Natural killer cell treated with Interleukin-12 subunit alpha and Interleukin-12 subunit beta and Interleukin-15 and Interleukin-18, amount 100 ng/mL, for 72 hours (primary cell): ENCODE results near the gene POLR1D. TPM values are rescaled to one million over a fixed set of nuclear protein-coding genes. Genes with fewer than 3 reads are reported as not detected.

Source experiments
- ATAC-seq, 2 donors: fragments of 150-1000 bp; cut with Tn5 transposase in 1 of 2; sonication (Bioruptor Pico), chemical (Tn5 transposase) in 1 of 2; 2 replicates each; pipeline ENCODE4 v1.10.0; 2021
- DNase-seq: peaks from one replicate; pipeline ENCODE4 v3.0.0; 2022; ENCODE audit warnings: low spot score
- H3K27ac Mint-ChIP-seq, 2 donors: 1 replicate in 1 of 2; 2 replicates in 1 of 2; pipeline ENCODE4 v1.8.0; 2022; ENCODE audit warnings: mixed read lengths in 2 of 2, mild to moderate bottlenecking in 1 of 2, moderate library complexity in 1 of 2
- H3K27me3 Mint-ChIP-seq, 2 donors: 1 replicate in 1 of 2; 2 replicates in 1 of 2; pipeline ENCODE4 v1.8.0; 2022; ENCODE audit warnings: mixed read lengths in 2 of 2
- H3K36me3 Mint-ChIP-seq: one replicate; pipeline ENCODE4 v1.8.0; 2022; ENCODE audit warnings: mixed read lengths
- H3K4me1 Mint-ChIP-seq, 2 donors: 1 replicate in 1 of 2; 2 replicates in 1 of 2; pipeline ENCODE4 v1.8.0; 2022; ENCODE audit warnings: low read depth in 2 of 2, mixed read lengths in 2 of 2, mild to moderate bottlenecking in 1 of 2
- H3K4me3 Mint-ChIP-seq: one replicate; pipeline ENCODE4 v1.8.0; 2022; ENCODE audit warnings: mixed read lengths
- H3K9me3 Mint-ChIP-seq: 2 replicates; pipeline ENCODE4 v1.8.0; 2022; ENCODE audit warnings: mixed read lengths
- total RNA-seq, 2 donors: library from RNA; stranded (reverse); gene quantifications; one replicate each; pipeline ENCODE4 v1.2.3, GENCODE V29; 2022

POLR1D gene
- total RNA-seq, 2 donors from 2014 or later, result 95.2 to 112 TPM

GRCh38 chr13:27636589-27637288, 15.0 kb downstream of the POLR1D start:
- DNase-seq (no peak), ATAC-seq (no peak)
- H3K27me3 Mint-ChIP-seq, result no peaks in the 10 kb centered on the region
- peaks cover 8% of the 10 kb centered on the region for H3K36me3 Mint-ChIP-seq
- H3K4me3 Mint-ChIP-seq, result no peak overlapping the region
- H3K9me3 Mint-ChIP-seq, result no peaks in the 10 kb centered on the region
- no peak overlapping the region for H3K27ac Mint-ChIP-seq
- H3K4me1 Mint-ChIP-seq, result peaks cover 21 to 30% of the 10 kb centered on the region in 2 donors

- H3K36me3 Mint-ChIP-seq, result peaks cover 4% of the 10 kb centered on the region
- DNase-seq (no peak), ATAC-seq (no peak)
- H3K9me3 Mint-ChIP-seq, result no peaks in the 10 kb centered on the region
- no peak overlapping the region for H3K4me3 Mint-ChIP-seq
- H3K4me1 Mint-ChIP-seq, result peaks cover 24 to 31% of the 10 kb centered on the region in 2 donors
- no peaks in the 10 kb centered on the region for H3K27me3 Mint-ChIP-seq
- H3K27ac Mint-ChIP-seq, result no peak overlapping the region
Observed at GRCh38 chr13:27637289-27637626, 15.6 kb downstream of the POLR1D start.

DNA sequence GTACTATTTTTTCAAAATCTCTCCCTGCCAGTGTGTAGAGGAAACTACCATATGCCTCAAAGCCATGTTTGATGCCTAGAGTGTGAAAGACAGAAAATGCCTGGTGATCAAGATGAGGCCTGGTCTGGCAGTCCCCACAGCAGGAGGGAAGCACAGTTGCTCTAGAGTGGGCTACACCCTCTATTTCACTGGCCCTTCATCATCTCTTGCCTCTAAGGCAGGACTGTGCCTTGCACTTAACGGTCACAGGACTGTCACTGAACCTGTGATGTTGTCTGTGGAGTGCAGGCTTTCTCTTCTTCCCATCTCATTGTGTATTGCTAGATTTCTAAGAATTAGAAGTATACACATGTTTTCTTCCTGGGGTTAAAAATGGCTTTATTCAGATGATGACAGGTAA, 16.3 kb downstream of the POLR1D start:
- H3K27me3 Mint-ChIP-seq, result no peaks in the 10 kb centered on the region
- no peak for DNase-seq
- no peak overlapping the region for H3K27ac Mint-ChIP-seq
- H3K4me3 Mint-ChIP-seq, result no peak overlapping the region
- no peaks in the 10 kb centered on the region for H3K9me3 Mint-ChIP-seq
- peaks cover 30 to 37% of the 10 kb centered on the region in 2 donors for H3K4me1 Mint-ChIP-seq
- H3K36me3 Mint-ChIP-seq, result no peaks in the 10 kb centered on the region
- ATAC-seq, result no peak

- no peak overlapping the region for H3K27ac Mint-ChIP-seq
- H3K4me3 Mint-ChIP-seq, result no peak overlapping the region
- H3K36me3 Mint-ChIP-seq, result no peaks in the 10 kb centered on the region
- no peak for ATAC-seq
- H3K4me1 Mint-ChIP-seq, result peaks cover 33 to 42% of the 10 kb centered on the region in 2 donors
- no peaks in the 10 kb centered on the region for H3K9me3 Mint-ChIP-seq
- H3K27me3 Mint-ChIP-seq, result no peaks in the 10 kb centered on the region
- no peak for DNase-seq
Observed at GRCh38 chr13:27638521-27638920, 16.8 kb downstream of the POLR1D start.

DNA sequence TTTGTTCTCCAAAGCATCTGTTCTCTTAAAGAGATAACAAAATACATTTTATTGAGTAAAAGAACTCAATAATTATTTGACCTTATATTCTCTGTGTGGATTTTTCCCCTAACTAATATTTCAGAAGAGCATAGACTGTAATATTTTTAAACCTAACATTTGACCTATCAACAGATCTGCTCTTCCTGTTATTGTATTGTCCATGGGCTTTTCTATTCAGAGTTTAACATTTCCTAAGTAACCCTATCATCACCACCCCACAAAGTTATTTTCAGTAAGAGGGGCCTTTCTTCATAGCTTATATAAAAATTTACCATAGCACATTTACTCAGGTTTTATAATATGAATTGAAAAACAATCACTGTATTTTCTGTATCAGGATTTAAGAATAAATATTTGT, 17.5 kb downstream of the POLR1D start:
- DNase-seq (no peak), ATAC-seq (no peak)
- peaks cover 31 to 44% of the 10 kb centered on the region in 2 donors for H3K4me1 Mint-ChIP-seq
- H3K4me3 Mint-ChIP-seq, result no peak overlapping the region
- H3K27me3 Mint-ChIP-seq, result no peaks in the 10 kb centered on the region
- H3K36me3 Mint-ChIP-seq, result no peaks in the 10 kb centered on the region
- H3K27ac Mint-ChIP-seq, result no peak overlapping the region
- H3K9me3 Mint-ChIP-seq, result no peaks in the 10 kb centered on the region

DNA sequence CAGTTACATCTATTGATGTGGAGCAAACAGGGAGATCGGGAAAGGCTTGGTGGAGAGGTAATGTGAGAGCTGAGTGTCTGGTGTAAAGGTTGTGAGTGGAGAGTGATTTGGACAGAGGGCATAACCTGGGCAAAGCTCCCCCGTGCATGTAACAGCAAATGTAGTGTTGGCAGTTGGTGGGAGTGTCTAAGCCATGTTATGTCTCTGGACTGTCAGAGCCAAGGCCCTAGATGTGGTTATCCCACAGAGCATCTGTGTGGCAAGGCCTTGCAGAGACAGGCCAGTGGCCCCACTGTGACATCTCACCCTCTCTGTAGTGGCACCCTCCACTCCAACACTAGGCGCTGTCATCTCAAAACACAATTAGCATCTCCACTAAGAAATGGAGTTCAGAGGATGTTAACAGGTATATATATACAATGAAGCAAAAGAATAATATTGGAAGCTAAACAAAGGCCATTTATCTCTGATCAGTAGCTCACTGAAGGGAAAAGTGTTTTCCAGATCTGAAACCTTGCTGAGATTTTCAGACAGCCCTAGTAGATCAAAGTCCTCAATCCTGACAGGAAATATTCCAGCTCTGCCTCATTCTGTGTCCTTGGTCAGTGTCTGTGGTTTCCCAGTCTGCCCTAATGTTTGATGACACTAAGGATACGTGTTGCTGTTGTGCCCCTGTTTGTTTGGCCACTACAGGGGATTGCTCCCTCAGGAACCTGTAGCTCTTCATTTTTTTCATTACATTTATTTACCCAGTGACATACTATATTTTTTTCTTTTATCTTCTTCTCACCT, 20.2 kb downstream of the POLR1D start:
- H3K27ac Mint-ChIP-seq, result peak overlapping the region in 1 of 2 donors; percentile 1
- peaks cover 30 to 43% of the 10 kb centered on the region in 2 donors for H3K4me1 Mint-ChIP-seq
- no peaks in the 10 kb centered on the region for H3K9me3 Mint-ChIP-seq
- no peak overlapping the region for H3K4me3 Mint-ChIP-seq
- DNase-seq (no peak), ATAC-seq (peak; percentile 33 to 62)
- H3K27me3 Mint-ChIP-seq, result no peaks in the 10 kb centered on the region
- peaks cover 4% of the 10 kb centered on the region for H3K36me3 Mint-ChIP-seq

DNA sequence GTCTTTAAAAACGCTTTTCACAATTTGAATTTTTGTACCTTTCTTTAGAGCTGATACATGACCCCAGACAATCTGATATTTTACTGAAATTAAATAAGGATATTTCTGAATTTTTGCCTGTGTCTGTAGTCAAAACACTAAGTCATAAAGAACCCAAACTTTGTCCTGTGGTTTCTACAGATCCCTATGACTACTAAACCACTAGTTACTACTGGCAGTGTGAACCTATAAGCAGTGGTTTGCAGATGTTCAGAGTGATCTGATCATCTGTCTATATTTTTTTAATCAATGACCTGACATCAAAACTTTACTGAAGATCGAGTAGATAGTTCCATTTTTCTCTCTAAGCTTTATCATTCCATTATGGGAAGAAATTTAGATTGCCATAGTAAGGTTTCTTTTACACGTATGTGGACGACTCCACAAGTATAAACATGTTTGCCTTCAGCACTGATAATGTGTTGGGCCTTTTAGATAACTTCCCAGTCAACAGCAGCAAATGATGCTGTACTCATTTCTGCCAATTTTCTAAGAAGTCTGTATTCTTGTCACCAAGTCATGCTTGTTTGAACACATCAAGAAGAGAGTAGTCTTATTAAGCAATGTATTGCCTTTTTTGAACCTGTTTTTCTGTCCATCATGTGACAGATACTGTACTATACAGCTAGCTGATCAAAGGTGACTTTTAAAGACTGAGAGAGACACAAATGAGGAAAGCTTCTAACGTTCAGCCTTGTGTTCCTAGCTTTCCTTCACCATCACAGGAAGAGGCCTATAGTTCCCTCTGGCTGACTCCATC, 21.8 kb downstream of the POLR1D start:
- DNase-seq (no peak), ATAC-seq (no peak)
- Mint-ChIP-seq H3K9me3 (no peaks in the 10 kb centered on the region), H3K4me3 (no peak overlapping the region), H3K27me3 (no peaks in the 10 kb centered on the region), H3K36me3 (peaks cover 4% of the 10 kb centered on the region), H3K4me1 (peaks cover 23 to 32% of the 10 kb centered on the region in 2 donors), H3K27ac (no peak overlapping the region)

- DNase-seq (no peak), ATAC-seq (no peak)
- Mint-ChIP-seq H3K36me3 (peaks cover 9% of the 10 kb centered on the region), H3K27me3 (no peaks in the 10 kb centered on the region), H3K27ac (no peak overlapping the region), H3K4me3 (no peak overlapping the region), H3K9me3 (no peaks in the 10 kb centered on the region), H3K4me1 (peaks cover 20 to 26% of the 10 kb centered on the region in 2 donors)
Observed at GRCh38 chr13:27644302-27644701, 22.6 kb downstream of the POLR1D start.

DNA sequence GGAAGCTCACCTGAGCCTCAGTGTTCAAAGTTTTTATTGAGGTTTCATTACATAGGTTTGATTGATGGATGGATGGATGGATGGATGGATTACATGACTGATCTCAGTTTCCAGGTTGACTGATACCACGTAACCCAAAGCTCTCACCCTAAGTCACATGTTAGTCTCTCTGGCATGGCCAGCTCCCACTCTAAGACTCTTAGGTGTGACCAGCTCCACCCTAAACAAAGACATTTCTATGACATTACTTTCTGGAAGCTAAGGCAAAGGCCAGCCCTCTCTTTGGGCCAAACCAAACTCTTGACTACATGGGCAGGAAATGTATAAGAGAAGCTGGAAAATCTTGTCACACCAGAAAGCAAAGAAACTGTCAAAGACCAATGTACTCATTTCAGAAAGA, 28.6 kb downstream of the POLR1D start:
- peaks cover 6% of the 10 kb centered on the region for H3K9me3 Mint-ChIP-seq

GRCh38 chr13:27654059-27654458, 32.4 kb downstream of the POLR1D start:
- peaks cover 6% of the 10 kb centered on the region for H3K9me3 Mint-ChIP-seq
- no peak for ATAC-seq
- DNase-seq, result no peak
- H3K27me3 Mint-ChIP-seq, result no peaks in the 10 kb centered on the region
- no peak overlapping the region for H3K4me3 Mint-ChIP-seq
- no peak overlapping the region for H3K27ac Mint-ChIP-seq
- peaks cover 23% of the 10 kb centered on the region for H3K36me3 Mint-ChIP-seq
- H3K4me1 Mint-ChIP-seq, result peaks cover 0 to 5% of the 10 kb centered on the region in 2 donors

More for the DNA sequence above, 28.6 kb downstream of the POLR1D start:
- Mint-ChIP-seq H3K4me3 (no peak overlapping the region), H3K27ac (no peak overlapping the region), H3K27me3 (no peaks in the 10 kb centered on the region), H3K4me1 (peaks cover 0 to 4% of the 10 kb centered on the region in 2 donors), H3K36me3 (peaks cover 29% of the 10 kb centered on the region)
- ATAC-seq (no peak), DNase-seq (no peak)

DNA sequence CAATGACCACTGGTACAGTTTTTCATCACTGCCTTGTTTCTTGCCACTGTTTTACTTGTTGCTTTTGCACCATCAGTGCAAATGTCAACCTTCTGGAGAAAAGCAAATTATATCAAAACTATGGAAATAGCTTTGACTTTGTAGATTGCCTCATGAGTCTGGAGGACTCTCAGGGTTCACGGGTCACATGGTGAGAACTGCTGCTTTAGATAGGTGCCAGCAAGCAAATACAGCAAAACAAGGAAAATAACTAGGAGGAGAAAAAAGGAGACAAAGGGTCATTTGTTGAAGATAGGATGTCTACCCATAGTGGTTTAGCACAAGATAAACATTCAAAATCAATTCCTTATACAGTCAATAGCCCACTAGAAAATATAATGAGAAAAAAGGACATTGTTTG, 33.1 kb downstream of the POLR1D start:
- peaks cover 15% of the 10 kb centered on the region for H3K36me3 Mint-ChIP-seq
- H3K4me3 Mint-ChIP-seq, result no peak overlapping the region
- ATAC-seq (no peak), DNase-seq (no peak)
- peaks cover 0 to 5% of the 10 kb centered on the region in 2 donors for H3K4me1 Mint-ChIP-seq
- no peaks in the 10 kb centered on the region for H3K27me3 Mint-ChIP-seq
- H3K9me3 Mint-ChIP-seq, result peaks cover 3% of the 10 kb centered on the region
- H3K27ac Mint-ChIP-seq, result no peak overlapping the region

- Mint-ChIP-seq H3K36me3 (no peaks in the 10 kb centered on the region), H3K27ac (no peak overlapping the region), H3K4me1 (peaks cover 6 to 14% of the 10 kb centered on the region in 2 donors), H3K4me3 (no peak overlapping the region), H3K9me3 (no peaks in the 10 kb centered on the region), H3K27me3 (no peaks in the 10 kb centered on the region)
- ATAC-seq (no peak), DNase-seq (no peak)
Observed at GRCh38 chr13:27657724-27658123, 36.0 kb downstream of the POLR1D start.

GRCh38 chr13:27658546-27658945, 36.9 kb downstream of the POLR1D start:
- Mint-ChIP-seq H3K27me3 (no peaks in the 10 kb centered on the region), H3K27ac (no peak overlapping the region), H3K4me3 (no peak overlapping the region), H3K36me3 (no peaks in the 10 kb centered on the region), H3K9me3 (no peaks in the 10 kb centered on the region), H3K4me1 (peaks cover 6 to 14% of the 10 kb centered on the region in 2 donors)
- DNase-seq (no peak), ATAC-seq (no peak)
